HEK293T (cell line): ENCODE data around the gene LRRC56.

Experiments
- CTCF ChIA-PET: fragments of 350-600 bp; formaldehyde crosslinking; extraction: SDS; loops from one replicate; lab custom pipeline; 2021; ENCODE audit warnings: antibody characterized with exemption, inconsistent platforms; lab: Yijun Ruan, JAX
- POLR2A ChIA-PET: fragments of 350-600 bp; formaldehyde crosslinking; extraction: SDS; loops from one replicate; lab custom pipeline; 2020; ENCODE audit warnings: antibody characterized with exemption, inconsistent platforms; lab: Yijun Ruan, JAX
- DNase-seq: peaks from one replicate; pipeline ENCODE4 v3.0.0; 2012; ENCODE audit warnings: mixed read lengths; ENCODE audit errors: extremely low spot score
- ARNT ChIP-seq: fragments of 450-650 bp; IDR thresholded peaks from 2 replicates; pipeline ENCODE4 v1.6.1; 2017; ENCODE audit warnings: mild to moderate bottlenecking
- BHLHE40 ChIP-seq: fragments of 450-650 bp; IDR thresholded peaks from 2 replicates; pipeline ENCODE4 v1.6.1; 2016; ENCODE audit warnings: mild to moderate bottlenecking, moderate library complexity, borderline replicate concordance
- CTBP1 ChIP-seq: fragments of 450-650 bp; IDR thresholded peaks from 2 replicates; pipeline ENCODE4 v1.6.1; 2016; ENCODE audit warnings: borderline replicate concordance
- ELF4 ChIP-seq: fragments of 450-650 bp; IDR thresholded peaks from 2 replicates; pipeline ENCODE4 v1.6.1; 2017; ENCODE audit warnings: antibody characterized with exemption
- FOXA1 ChIP-seq: fragments of 450-650 bp; IDR thresholded peaks from 2 replicates; pipeline ENCODE4 v1.6.1; 2016; ENCODE audit warnings: mild to moderate bottlenecking
- FOXK2 ChIP-seq: fragments of 450-650 bp; IDR thresholded peaks from 2 replicates; pipeline ENCODE4 v1.6.1; 2016; ENCODE audit warnings: mild to moderate bottlenecking
- FOXM1 ChIP-seq: fragments of 450-650 bp; IDR thresholded peaks from 2 replicates; pipeline ENCODE4 v1.6.1; 2017; ENCODE audit warnings: mild to moderate bottlenecking, borderline replicate concordance
- HDGF ChIP-seq: fragments of 450-650 bp; IDR thresholded peaks from 2 replicates; pipeline ENCODE4 v1.6.1; 2017; ENCODE audit warnings: antibody characterized with exemption, borderline replicate concordance
- L3MBTL2 ChIP-seq: fragments of 450-650 bp; conservative IDR thresholded peaks from 2 replicates; pipeline ENCODE4 v1.6.1; 2016; ENCODE audit warnings: mild to moderate bottlenecking
- LEF1 ChIP-seq: fragments of 450-650 bp; IDR thresholded peaks from 2 replicates; pipeline ENCODE4 v1.6.1; 2017; ENCODE audit warnings: mild to moderate bottlenecking, borderline replicate concordance
- NFRKB ChIP-seq: fragments of 450-650 bp; IDR thresholded peaks from 2 replicates; pipeline ENCODE4 v1.6.1; 2016; ENCODE audit warnings: mild to moderate bottlenecking, moderate library complexity
- SP1 ChIP-seq: fragments of 450-650 bp; IDR thresholded peaks from 2 replicates; pipeline ENCODE4 v1.6.1; 2017
- SUZ12 ChIP-seq: fragments of 450-650 bp; IDR thresholded peaks from 2 replicates; pipeline ENCODE4 v1.6.1; 2016; ENCODE audit warnings: mild to moderate bottlenecking
- TARDBP ChIP-seq: fragments of 450-650 bp; IDR thresholded peaks from 2 replicates; pipeline ENCODE4 v1.6.1; 2016
- ZNF384 ChIP-seq: fragments of 450-650 bp; IDR thresholded peaks from 2 replicates; pipeline ENCODE4 v1.6.1; 2016
- TF ChIP-seq, protein P1 (sequence below): fragments of 450-650 bp; IDR thresholded peaks from 2 replicates; pipeline ENCODE4 v1.6.1; 2016

LRRC56 gene

DNA sequence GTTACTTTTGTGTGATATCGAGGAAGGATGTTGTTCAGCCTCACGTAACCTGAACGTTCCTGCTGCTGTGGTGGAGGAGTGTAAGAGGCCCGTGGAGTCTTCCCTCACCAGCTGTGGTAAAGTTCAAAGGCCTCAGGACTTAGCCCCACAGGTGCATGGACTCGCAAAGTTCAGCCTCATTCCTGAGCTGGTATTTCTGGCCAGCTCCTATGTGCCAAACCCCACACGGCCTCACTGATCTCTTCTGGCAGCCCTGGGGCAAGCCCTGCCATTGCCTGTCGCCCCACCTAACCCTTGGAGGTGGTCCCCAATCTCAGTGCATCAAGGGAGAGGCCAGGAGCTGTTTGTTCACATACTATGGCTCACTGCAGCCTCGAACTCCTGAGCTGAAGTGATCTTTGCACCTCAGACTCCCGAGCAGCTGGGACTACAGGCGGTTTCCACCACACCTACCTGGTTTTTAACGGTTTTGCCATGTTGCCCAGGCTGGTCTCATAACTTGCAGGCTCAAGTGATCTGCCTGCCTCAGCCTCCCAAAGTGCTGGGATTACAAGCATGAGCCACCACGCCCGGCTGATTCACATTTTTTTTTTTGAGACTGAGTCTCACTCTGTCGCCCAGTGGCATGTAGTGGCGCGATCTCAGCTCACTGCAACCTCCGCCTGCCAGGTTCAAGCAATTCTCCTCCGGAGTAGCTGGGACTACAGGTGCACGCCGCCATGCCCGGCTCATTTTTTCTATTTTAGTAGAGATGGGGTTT, 41.1 kb downstream of the LRRC56 start:
- no peak for DNase-seq
- ChIA-PET CTCF (no interaction called here), POLR2A (interaction anchor here (1.7 kb wide), 1 partner anchor 10 kb away, joined by 5 read pairs; no protein-coding TSS in a partner anchor)
- TF ChIP-seq NFRKB (no peak), CTBP1 (no peak), ZNF384 (no peak), BHLHE40 (no peak), HDGF (no peak), L3MBTL2 (no peak), TARDBP (no peak), ELF4 (no peak), FOXM1 (no peak), LEF1 (no peak), FOXK2 (no peak), ARNT (no peak), SUZ12 (no peak), FOXA1 (no peak), SP1 (no peak)
- TF ChIP-seq, protein P1, sequence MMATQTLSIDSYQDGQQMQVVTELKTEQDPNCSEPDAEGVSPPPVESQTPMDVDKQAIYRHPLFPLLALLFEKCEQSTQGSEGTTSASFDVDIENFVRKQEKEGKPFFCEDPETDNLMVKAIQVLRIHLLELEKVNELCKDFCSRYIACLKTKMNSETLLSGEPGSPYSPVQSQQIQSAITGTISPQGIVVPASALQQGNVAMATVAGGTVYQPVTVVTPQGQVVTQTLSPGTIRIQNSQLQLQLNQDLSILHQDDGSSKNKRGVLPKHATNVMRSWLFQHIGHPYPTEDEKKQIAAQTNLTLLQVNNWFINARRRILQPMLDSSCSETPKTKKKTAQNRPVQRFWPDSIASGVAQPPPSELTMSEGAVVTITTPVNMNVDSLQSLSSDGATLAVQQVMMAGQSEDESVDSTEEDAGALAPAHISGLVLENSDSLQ: no peak

DNA sequence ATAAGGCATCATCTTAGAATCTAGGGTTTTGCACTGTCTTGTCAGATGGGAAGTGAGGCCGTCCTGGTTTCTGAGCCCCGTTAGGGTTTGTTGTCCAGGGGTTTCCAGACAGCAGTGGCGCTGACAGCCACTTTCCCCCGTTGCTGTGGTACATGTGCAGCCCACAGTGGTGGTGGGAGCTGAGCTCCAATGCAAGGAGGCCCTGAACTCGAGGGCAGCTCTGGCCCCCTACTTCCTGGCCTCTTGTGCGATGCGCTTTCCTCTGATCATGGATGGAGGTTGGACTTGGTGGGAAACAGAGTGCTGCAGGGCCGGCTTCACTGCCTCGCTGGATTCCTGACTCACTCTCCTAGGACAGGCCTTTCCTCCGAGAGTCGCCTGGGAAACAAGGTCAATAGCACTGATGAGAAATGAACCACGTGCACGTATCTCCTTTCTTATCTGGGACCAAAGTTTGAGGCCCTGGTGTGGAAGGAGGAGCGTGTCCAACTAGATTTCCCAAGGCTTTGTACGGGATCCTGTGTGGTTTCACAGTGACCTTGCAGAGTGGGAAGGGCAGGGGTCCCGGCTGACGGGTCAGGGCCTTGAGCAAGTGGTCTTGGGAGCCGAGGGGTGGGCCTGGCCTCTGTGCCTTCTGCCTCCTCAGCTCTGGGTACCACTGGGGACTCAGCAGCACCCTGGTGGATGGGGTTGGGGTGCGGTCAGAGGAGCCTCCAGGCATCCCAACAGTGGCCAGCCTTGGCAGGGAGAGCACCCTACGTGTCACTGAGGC, 42.7 kb downstream of the LRRC56 start:
- ChIA-PET POLR2A (no interaction called here), CTCF (no interaction called here)
- DNase-seq: no peak
- TF ChIP-seq L3MBTL2: no peak
- TF ChIP-seq BHLHE40: no peak
- TF ChIP-seq, protein P1: no peak
- no peak for TF ChIP-seq CTBP1
- no peak for TF ChIP-seq FOXM1
- TF ChIP-seq SP1: no peak
- TF ChIP-seq FOXA1: no peak
- no peak for TF ChIP-seq ELF4
- TF ChIP-seq SUZ12: no peak
- TF ChIP-seq TARDBP: no peak
- no peak for TF ChIP-seq ARNT
- no peak for TF ChIP-seq NFRKB
- no peak for TF ChIP-seq LEF1
- no peak for TF ChIP-seq FOXK2
- TF ChIP-seq ZNF384: no peak
- TF ChIP-seq HDGF: no peak

DNA sequence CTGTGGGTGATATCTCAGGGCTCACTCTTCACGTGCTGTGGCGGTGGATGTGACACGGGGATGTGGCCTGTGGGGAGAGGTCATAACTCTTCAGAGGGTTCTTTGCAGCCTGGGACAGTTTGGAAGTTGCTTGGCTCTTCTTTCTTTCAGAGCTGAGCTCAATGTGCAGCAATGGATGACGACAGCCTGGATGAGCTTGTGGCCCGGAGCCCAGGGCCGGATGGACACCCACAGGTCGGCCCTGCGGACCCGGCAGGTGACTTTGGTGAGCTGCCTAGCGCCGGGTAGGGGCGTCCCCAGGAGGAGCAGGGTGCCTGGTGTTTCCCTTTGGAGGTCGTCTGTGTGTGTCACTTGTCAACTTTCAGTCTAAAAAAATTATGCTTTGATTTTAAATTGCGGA, 44.0 kb downstream of the LRRC56 start:
- CTCF ChIA-PET: interaction anchor here (0.6 kb wide), 1 partner anchor 71 kb away, joined by 3 read pairs; no protein-coding TSS in a partner anchor
- POLR2A ChIA-PET: no interaction called here
- TF ChIP-seq ARNT (no peak), LEF1 (no peak), ELF4 (no peak), FOXA1 (no peak), FOXK2 (no peak)
- DNase-seq: no peak

GRCh38 chr11:581752-582151, 44.4 kb downstream of the LRRC56 start:
- ChIA-PET POLR2A (no interaction called here), CTCF (no interaction called here)
- TF ChIP-seq SUZ12: no peak
- TF ChIP-seq BHLHE40: no peak
- TF ChIP-seq NFRKB: no peak
- TF ChIP-seq TARDBP: no peak
- no peak for TF ChIP-seq FOXA1
- no peak for TF ChIP-seq LEF1
- no peak for TF ChIP-seq HDGF
- no peak for TF ChIP-seq FOXK2
- no peak for TF ChIP-seq SP1
- TF ChIP-seq FOXM1: no peak
- TF ChIP-seq ZNF384: no peak
- TF ChIP-seq ELF4: no peak
- TF ChIP-seq, protein P1: no peak
- TF ChIP-seq CTBP1: no peak
- TF ChIP-seq ARNT: no peak
- no peak for TF ChIP-seq L3MBTL2

GRCh38 chr11:584287-584686, 47.0 kb downstream of the LRRC56 start:
- TF ChIP-seq L3MBTL2 (no peak), FOXM1 (no peak), ZNF384 (no peak), TARDBP (no peak), LEF1 (no peak), FOXK2 (no peak), ELF4 (no peak), SP1 (no peak), ARNT (no peak), NFRKB (no peak), BHLHE40 (no peak), FOXA1 (no peak), CTBP1 (no peak), HDGF (no peak), SUZ12 (no peak)
- TF ChIP-seq, protein P1: no peak
- CTCF ChIA-PET: no interaction called here
- POLR2A ChIA-PET: no interaction called here
- DNase-seq: no peak

More at GRCh38 chr11:581752-582151, 44.4 kb downstream of the LRRC56 start:
- no peak for DNase-seq
